GM21381 (cell line): ENCODE data around the gene SLIT1.

Experiments
- ATAC-seq: cut with Tn5 transposase; IDR thresholded peaks from one replicate; pipeline ENCODE4 v1.9.1; 2021; ENCODE audit warnings: mild to moderate bottlenecking, moderate library complexity; ENCODE audit not compliant: unreplicated experiment

SLIT1 gene

GRCh38 chr10:97185326-97186058 is at the start of gene SLIT1:
SLIT1 (minus strand) TSS chr10:97185959; CDS start chr10:97185674, 285 bp downstream.
- ATAC-seq = no peak

- no peak for ATAC-seq
Measured at GRCh38 chr10:97235353-97235752, 49.6 kb upstream of the SLIT1 start.

GRCh38 chr10:97234400-97234799 is 48.6 kb upstream of the SLIT1 start:
- ATAC-seq = no peak

DNA sequence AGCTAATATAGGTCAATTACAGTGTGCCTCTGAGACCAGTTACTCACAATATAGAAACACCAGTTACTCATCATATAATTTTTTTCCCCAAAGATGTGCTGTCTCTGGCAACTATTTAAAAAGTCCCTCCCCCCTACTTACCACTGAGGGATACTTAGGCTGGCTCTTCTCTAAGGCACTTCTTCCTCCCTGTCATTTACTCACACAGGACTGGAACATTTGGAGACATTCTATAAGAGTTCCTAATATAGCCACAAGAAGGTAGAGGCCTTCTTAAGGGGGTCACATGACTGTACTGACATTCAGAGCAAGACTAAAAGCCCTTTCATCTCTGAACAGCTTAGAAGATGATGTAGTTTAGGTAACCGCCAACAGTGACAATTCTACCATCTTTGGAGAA is 44.4 kb upstream of the SLIT1 start:
- no peak for ATAC-seq

DNA sequence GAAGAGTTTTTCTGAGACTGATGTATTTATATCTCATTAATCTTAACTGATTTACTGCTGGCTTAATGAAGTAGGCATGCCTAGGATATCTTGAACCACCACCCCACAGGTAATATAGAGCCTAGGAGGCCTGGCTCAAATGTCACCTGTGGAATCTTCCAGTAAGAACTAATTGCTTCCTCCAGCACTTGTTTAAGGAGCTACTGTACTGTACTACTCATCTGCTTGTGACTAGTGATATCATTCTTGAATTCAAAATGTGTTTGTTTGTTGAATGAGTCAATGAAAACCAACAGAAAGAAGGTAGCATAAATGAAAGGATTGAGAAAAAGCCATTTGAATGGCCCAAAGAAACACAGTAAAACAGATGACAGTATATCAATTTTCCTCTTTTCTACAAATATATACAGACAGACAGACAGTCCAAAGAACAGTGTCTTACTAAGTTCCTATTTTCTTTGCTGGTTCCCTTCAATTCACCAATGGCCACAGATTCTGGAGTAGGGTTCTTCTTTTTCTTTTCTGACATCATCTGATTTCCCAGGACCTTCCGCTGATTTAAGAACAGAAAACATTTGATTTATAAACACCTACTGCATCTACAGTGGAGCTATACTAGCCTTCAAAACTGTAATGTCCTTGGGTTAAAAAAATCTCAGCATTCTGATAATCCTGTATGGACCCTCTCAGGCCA is 43.7 kb upstream of the SLIT1 start:
- no peak for ATAC-seq

DNA sequence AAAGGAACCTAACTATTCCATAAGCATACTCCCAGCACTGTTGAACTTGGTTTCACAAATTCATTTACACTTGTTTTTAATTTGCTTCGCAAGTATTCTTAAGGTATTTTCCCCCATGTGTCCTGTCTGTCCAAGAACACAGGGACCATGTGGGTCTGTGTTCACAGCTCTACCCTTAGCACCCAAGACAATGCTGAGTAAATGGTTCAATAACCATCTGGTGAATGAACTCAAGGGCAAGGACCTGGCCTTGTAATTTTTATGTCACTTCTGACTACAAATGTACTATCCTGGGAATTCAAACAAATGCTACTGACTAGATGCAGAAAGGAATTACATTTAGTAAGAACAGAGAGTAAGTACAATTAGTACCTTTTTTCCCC is 43.0 kb upstream of the SLIT1 start:
- no peak for ATAC-seq

- ATAC-seq = no peak
Measured at GRCh38 chr10:97228130-97228774, 42.5 kb upstream of the SLIT1 start.

DNA sequence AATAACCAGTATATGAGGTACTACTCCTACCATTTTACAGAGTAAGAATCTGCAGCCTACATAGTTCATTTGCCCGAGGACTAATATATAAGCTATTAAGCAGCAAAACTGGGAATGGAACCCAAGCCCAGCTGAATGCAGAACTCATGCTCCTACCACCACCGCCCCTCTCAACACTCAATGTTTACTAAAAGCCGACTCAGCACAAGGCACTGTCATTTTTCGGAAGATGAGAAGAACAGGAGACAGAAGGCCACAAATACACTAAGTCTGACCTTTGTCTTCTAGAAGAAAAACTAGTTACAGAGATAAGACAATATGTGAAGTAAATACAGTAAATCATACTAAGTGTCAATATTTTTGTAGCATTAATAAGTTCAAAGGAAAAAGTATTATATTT is 40.6 kb upstream of the SLIT1 start:
- no peak for ATAC-seq

- ATAC-seq = no peak
Measured at GRCh38 chr10:97224483-97225435, 39.0 kb upstream of the SLIT1 start.

DNA sequence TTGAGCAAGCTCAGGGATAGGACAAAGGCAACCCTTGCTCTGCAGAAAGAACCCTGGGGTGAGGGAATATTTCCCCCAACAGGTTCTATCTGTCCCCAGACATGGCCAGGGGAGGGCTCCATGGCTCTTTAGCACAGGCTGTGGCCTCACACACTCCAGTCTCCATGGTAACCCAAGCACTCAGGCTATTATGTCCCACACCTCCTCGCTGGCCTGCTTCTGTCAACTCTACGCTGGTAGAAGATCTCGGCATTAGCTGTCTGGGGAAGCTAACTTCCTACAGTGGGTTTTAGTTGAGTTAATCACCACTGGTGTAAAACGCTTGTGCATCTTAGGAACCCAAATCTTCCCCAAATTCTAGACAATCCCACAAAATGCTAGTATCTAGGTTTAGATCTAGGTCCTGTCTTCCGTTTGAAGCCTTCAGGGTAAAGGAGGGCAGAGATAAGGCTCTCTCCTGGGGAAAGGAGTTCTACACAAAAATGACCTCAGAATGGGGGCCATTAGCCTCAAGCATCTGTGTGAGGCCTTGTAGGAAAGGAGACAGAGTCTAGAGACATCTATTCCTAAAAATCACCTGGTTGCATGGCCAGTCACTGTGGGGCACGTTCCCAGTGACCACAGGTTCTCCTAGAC is 36.7 kb upstream of the SLIT1 start:
- no peak for ATAC-seq

DNA sequence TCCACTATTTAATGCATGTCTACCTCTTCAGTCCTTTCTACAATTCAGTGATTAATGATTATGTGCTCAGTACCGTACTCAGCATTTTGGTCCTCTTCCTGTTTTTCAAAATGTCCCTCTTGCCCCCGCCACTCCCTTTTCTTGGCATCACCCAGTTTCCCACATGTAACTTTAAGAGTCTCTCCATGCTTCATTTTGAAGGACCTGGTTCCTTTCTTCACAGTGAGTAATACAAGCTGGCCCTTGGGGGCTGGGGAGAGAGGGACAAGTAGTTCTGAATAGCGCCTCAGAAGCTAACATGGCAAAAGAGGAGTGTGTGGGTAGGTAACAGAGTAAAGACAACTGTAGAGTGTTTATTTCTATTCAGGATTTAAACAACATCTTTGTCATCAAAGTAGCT is 34.6 kb upstream of the SLIT1 start:
- no peak for ATAC-seq

DNA sequence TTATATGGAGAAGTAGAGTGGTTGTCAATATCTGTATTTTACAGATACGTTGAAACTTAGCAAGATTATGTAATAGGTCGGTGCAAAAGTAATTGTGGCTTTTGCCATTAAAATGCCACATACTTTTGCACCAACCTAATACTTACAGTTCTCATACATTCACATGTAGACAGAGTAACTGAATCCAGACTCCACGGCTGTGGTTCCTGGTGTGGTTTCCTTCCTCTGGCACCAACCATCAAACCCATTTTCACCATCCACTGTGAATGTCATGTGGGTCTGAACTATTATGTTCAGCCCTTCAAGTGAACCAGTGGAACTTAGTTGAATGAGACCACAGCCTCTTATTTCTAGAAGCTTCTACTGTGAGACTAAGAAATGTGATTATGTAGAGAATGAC is 31.5 kb upstream of the SLIT1 start:
- ATAC-seq = no peak

GRCh38 chr10:97215619-97216260 is 30.0 kb upstream of the SLIT1 start:
- no peak for ATAC-seq

DNA sequence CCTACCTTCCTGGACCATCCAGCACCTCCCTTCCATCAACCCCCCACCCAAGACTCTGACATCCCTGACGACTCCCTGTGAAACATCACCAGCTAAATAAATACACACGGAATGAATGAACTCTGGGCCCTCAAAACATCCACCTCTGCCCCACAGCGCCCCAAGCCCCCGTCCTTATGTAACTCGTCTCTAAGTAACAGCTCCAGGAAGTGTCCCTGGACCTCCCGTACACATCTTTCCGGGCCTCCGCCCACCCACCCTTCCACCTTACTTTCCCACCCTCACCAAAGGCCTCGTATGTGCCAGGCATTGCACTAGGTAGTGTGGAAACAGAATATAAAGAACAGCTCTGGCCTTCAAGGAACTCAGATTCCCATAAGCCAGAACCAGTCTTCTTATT is 27.7 kb upstream of the SLIT1 start:
- no peak for ATAC-seq

DNA sequence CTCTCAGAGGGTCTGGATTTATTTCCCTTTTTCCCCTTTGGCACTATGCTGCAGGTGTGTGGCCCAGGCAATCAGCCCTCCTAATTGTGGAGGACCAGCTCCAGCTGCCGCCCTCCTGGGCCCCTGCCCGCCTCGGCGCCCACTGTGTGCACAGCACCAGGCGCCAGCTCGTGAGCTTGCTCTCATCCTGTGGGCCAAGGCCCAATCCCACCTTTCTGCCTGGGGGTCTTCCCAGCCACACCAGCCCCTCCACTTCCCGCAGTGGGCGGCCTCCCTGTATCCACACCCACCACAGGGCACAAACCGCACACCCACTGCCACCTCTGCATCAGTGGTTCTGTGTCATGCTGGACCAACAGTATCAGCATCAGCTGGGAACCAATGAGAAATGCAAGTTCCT is 25.5 kb upstream of the SLIT1 start:
- ATAC-seq = no peak

- ATAC-seq = no peak
Measured at GRCh38 chr10:97210543-97210960, 24.8 kb upstream of the SLIT1 start.

DNA sequence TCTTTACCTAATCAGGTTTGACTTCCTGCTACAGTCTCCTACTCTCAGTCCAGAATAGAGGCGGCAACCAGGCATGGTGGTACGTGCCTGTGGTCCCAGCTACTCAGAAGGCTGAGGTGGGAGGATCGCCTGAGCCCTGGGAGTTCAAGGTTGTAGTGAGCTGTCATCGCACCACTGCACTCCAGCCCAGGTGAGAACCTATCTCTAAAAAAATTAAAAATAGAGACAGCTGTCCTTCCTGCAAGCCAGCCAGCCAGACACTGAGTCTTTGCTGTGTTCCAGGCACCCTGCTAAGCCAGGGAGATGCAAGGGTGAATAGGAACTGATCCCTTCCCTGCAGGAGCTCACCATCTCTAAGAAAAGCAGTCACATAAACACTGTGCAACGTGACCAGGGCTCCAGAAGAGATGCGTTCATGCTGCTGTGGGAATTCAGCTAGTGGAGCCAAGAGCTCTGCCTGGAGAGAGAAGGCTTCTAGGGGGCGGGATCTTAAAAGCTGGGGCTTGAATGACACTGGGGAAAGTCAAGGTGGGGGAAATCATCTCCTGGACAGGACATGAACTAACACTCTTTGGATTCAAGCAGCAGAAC is 22.1 kb upstream of the SLIT1 start:
- no peak for ATAC-seq

- no peak for ATAC-seq
Measured at GRCh38 chr10:97207131-97207530, 21.4 kb upstream of the SLIT1 start.

GRCh38 chr10:97204826-97205679 is 19.3 kb upstream of the SLIT1 start:
- ATAC-seq = no peak
